GM19238 (cell line): ENCODE measurements around the gene PPM1K.
"Not testable (repeated sequence)": the region's sequence is repeated elsewhere in the genome, so short reads cannot be mapped to it uniquely, and the experiment has no call there.

Experiments used
- DNase-seq: peaks from one replicate; pipeline ENCODE4 v3.0.0; 2011; ENCODE audit warnings: low spot score; ENCODE audit not compliant: insufficient read length

PPM1K gene

GRCh38 chr4:88284439-88285234, at the start of gene PPM1K:
PPM1K (minus strand) TSS chr4:88284561; CDS start chr4:88278583, 5,978 bp downstream.
- DNase-seq, result peak; percentile 78

GRCh38 chr4:88333741-88334405, 49.5 kb upstream of the PPM1K start:
- no peak for DNase-seq

- no peak for DNase-seq
Observed at GRCh38 chr4:88327665-88328064, 43.3 kb upstream of the PPM1K start.

GRCh38 chr4:88320780-88321373, 36.5 kb upstream of the PPM1K start:
- DNase-seq, result peak; percentile 66

- peak; percentile 7 for DNase-seq
Observed at GRCh38 chr4:88320224-88320779, 35.9 kb upstream of the PPM1K start.

- DNase-seq, result no peak
Observed at GRCh38 chr4:88318751-88319350, 34.5 kb upstream of the PPM1K start.

- no peak for DNase-seq
Observed at GRCh38 chr4:88315460-88316017, 31.2 kb upstream of the PPM1K start.

GRCh38 chr4:88313088-88313624, 28.8 kb upstream of the PPM1K start:
- not testable (repeated sequence) for DNase-seq

- no peak for DNase-seq
Observed at GRCh38 chr4:88308587-88308986, 24.2 kb upstream of the PPM1K start.

- DNase-seq, result no peak
Observed at GRCh38 chr4:88297725-88298454, 13.5 kb upstream of the PPM1K start.

- DNase-seq, result no peak
Observed at GRCh38 chr4:88297212-88297516, 12.8 kb upstream of the PPM1K start.

- DNase-seq, result no peak
Observed at GRCh38 chr4:88296413-88297211, 12.3 kb upstream of the PPM1K start.

- no peak for DNase-seq
Observed at GRCh38 chr4:88295656-88296055, 11.3 kb upstream of the PPM1K start.

- no peak for DNase-seq
Observed at GRCh38 chr4:88291003-88291402, 6.6 kb upstream of the PPM1K start.

GRCh38 chr4:88286897-88287296, 2.5 kb upstream of the PPM1K start:
- DNase-seq, result no peak

- DNase-seq, result no peak
Observed at GRCh38 chr4:88285235-88285653, 883 bp upstream of the PPM1K start.

GRCh38 chr4:88283661-88284438, 511 bp downstream of the PPM1K start:
- DNase-seq, result no peak

- DNase-seq, result no peak
Observed at GRCh38 chr4:88280228-88280795, 4.0 kb downstream of the PPM1K start.
